ENCODE data around the gene HBB. TPM values are rescaled to one million over a fixed set of nuclear protein-coding genes. Genes with fewer than 3 reads are reported as not detected.

HBB gene
- polyA plus RNA-seq, 3 donors from 2014 or later = 155 to 747 (median 736) TPM

DNA sequence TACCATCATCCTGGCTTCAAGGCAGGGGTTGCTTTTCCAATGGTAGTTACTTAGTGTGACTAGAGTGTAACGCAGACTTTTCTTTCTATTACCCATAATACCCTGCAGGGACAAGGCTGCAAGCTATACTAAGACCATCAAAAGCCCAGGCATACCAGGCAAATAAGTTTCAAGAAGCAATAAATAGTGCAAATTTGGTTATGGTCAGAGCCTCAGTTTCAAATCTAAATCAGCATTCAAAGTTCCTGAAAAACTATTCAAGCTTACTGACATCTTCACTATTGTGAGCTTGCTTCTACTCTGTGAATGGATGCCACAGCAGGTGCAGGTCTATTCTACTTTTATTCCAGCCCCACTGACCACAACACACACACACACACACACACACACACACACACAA lies 2.5 kb upstream of the HBB start:
- Mint-ChIP-seq H3K4me3 (no peak overlapping the region), H3K36me3 (no peaks in the 10 kb centered on the region), H3K27me3 (ENCODE audit: low read depth in 3 of 3) (no peaks in the 10 kb centered on the region), H3K9me3 (peaks cover 0 to 2% (median 0%) of the 10 kb centered on the region in 6 donors), H3K27ac (no peak overlapping the region), H3K4me1 (peaks cover 0 to under 1% of the 10 kb centered on the region in 2 donors)
- DNase-seq = no peak

DNA sequence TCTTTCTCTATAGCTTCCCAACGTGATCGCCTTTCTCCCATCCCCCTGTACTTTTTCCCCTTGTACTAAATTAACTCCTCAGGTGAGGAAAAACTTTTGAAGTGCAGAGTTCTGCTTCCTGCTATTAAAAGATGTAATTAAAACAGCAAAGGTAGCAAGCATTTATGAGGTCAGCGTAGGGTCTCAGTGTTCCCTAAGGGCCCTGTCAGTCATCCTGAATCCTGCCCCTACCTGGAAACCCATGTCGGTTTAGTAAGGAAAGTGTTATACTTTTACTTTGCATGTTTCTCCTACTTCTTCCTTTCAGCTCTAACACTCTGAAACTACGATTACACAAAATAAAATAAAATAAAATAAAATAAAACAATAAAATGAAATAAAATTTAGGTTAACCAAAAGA lies 1.3 kb upstream of the HBB start:
- Mint-ChIP-seq H3K27me3 (ENCODE audit: low read depth in 3 of 3) (no peaks in the 10 kb centered on the region), H3K4me3 (no peak overlapping the region), H3K9me3 (peaks cover 0 to 2% (median 0%) of the 10 kb centered on the region in 6 donors), H3K27ac (no peak overlapping the region), H3K36me3 (no peaks in the 10 kb centered on the region), H3K4me1 (no peaks in the 10 kb centered on the region)
- DNase-seq = no peak

DNA sequence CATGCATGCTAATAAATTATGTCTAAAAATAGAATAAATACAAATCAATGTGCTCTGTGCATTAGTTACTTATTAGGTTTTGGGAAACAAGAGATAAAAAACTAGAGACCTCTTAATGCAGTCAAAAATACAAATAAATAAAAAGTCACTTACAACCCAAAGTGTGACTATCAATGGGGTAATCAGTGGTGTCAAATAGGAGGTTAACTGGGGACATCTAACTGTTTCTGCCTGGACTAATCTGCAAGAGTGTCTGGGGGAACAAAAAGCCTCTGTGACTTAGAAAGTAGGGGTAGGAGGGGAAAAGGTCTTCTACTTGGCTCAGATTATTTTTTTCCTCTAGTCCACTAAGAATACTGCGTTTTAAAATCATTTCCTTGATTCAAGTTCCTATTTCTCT lies 810 bp upstream of the HBB start:
- Mint-ChIP-seq H3K4me1 (no peaks in the 10 kb centered on the region), H3K9me3 (peaks cover 0 to 2% (median 0%) of the 10 kb centered on the region in 6 donors), H3K4me3 (no peak overlapping the region), H3K27me3 (ENCODE audit: low read depth in 3 of 3) (no peaks in the 10 kb centered on the region), H3K27ac (no peak overlapping the region), H3K36me3 (no peaks in the 10 kb centered on the region)
- no peak for DNase-seq

DNA sequence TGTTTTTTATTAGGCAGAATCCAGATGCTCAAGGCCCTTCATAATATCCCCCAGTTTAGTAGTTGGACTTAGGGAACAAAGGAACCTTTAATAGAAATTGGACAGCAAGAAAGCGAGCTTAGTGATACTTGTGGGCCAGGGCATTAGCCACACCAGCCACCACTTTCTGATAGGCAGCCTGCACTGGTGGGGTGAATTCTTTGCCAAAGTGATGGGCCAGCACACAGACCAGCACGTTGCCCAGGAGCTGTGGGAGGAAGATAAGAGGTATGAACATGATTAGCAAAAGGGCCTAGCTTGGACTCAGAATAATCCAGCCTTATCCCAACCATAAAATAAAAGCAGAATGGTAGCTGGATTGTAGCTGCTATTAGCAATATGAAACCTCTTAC lies 1.4 kb downstream of the HBB start:
- DNase-seq = no peak
- Mint-ChIP-seq H3K27ac (no peak overlapping the region), H3K9me3 (peaks cover 0 to 6% (median 1%) of the 10 kb centered on the region in 6 donors), H3K4me1 (no peaks in the 10 kb centered on the region), H3K4me3 (no peak overlapping the region), H3K27me3 (ENCODE audit: low read depth in 3 of 3) (peaks cover 0 to 2% (median 0%) of the 10 kb centered on the region in 3 donors), H3K36me3 (no peaks in the 10 kb centered on the region)

DNA sequence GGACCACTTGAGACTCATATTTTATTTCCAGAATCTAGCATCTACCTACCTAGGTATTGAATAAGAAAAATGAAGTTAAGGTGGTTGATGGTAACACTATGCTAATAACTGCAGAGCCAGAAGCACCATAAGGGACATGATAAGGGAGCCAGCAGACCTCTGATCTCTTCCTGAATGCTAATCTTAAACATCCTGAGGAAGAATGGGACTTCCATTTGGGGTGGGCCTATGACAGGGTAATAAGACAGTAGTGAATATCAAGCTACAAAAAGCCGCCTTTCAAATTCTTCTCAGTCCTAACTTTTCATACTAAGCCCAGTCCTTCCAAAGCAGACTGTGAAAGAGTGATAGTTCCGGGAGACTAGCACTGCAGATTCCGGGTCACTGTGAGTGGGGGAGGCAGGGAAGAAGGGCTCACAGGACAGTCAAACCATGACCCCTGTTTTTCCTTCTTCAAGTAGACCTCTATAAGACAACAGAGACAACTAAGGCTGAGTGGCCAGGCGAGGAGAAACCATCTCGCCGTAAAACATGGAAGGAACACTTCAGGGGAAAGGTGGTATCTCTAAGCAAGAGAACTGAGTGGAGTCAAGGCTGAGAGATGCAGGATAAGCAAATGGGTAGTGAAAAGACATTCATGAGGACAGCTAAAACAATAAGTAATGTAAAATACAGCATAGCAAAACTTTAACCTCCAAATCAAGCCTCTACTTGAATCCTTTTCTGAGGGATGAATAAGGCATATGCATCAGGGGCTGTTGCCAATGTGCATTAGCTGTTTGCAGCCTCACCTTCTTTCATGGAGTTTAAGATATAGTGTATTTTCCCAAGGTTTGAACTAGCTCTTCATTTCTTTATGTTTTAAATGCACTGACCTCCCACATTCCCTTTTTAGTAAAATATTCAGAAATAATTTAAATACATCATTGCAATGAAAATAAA lies 2.1 kb downstream of the HBB start:
- Mint-ChIP-seq H3K36me3 (no peaks in the 10 kb centered on the region), H3K27me3 (ENCODE audit: low read depth in 3 of 3) (peaks cover 0 to 2% (median 0%) of the 10 kb centered on the region in 3 donors), H3K9me3 (peaks cover 0 to 6% (median 1%) of the 10 kb centered on the region in 6 donors), H3K4me1 (no peaks in the 10 kb centered on the region), H3K4me3 (no peak overlapping the region), H3K27ac (no peak overlapping the region)
- no peak for DNase-seq

DNA sequence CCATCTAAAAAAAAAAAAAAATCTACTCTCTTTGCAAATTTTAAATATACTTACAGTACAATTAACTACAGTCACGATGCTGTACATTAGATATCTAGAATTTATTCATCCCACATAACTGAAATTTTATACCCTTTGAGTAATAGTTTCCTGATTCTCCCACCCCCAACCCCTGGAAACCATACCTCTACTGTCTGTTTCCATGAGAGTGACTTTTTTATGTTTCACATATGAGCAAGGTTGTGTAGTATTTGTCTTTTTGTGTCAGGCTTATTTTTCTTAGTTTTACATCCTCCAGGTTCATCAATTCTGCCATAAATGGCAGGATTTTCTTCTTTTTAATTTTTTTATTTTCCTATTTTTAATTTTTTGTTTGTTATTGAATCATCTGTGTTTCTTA lies 3.2 kb downstream of the HBB start:
- Mint-ChIP-seq H3K4me1 (no peaks in the 10 kb centered on the region), H3K4me3 (no peak overlapping the region), H3K27me3 (ENCODE audit: low read depth in 3 of 3) (peaks cover 0 to 2% (median 0%) of the 10 kb centered on the region in 3 donors), H3K27ac (no peak overlapping the region), H3K36me3 (no peaks in the 10 kb centered on the region), H3K9me3 (peaks cover 0 to 10% (median 4%) of the 10 kb centered on the region in 6 donors)
- no peak for DNase-seq

DNA sequence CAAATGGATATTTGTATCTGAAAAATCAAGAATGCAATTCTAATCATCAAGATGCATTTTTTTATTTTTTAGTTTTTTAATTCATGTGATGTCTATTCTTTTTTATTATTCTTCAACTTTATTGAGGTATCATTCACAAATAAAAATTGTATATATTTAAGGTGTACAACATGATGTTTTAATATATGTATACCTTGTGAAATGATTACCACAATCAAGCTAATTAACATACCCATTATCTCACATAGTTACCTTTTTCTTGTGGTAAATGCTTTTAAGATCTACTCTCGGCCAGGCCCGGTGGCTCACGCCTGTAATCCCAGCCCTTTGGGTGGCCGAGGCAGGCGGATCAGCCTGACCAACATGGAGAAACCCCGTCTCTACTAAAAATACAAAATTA lies 3.7 kb downstream of the HBB start:
- H3K9me3 Mint-ChIP-seq = peaks cover 0 to 10% (median 5%) of the 10 kb centered on the region in 6 donors
- H3K27me3 Mint-ChIP-seq (ENCODE audit: low read depth in 3 of 3) = peaks cover 0 to 2% (median 0%) of the 10 kb centered on the region in 3 donors
- H3K4me3 Mint-ChIP-seq = no peak overlapping the region
- H3K4me1 Mint-ChIP-seq = no peaks in the 10 kb centered on the region
- H3K27ac Mint-ChIP-seq = no peak overlapping the region
- DNase-seq = no peak
- H3K36me3 Mint-ChIP-seq = no peaks in the 10 kb centered on the region

DNA sequence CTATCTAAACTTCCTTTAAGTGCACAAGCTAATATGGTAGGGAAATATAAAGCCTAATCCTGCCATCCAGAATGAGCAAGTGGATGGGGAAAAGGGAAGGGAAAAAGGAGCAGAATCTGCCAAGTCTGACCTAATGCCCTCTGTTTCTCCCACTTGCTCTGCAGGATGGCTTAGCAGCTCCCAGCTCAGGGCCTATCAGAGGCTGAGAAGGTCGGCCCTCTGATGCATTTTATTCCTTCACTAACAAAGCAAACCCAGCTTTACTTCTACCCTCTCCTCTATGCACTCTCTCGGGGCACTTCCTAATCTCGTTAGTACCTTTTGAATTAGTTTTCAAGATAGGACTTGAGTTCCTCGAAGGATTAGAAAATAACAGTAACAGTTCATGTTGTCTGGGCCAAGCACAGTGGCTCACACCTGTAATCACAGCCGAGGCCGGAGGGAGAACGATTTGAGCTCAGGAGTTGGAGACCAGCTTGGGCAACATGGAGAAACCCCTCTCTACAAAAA lies 16.4 kb downstream of the HBB start:
- Mint-ChIP-seq H3K4me1 (no peaks in the 10 kb centered on the region), H3K36me3 (no peaks in the 10 kb centered on the region), H3K9me3 (peaks cover 0 to 8% (median 0%) of the 10 kb centered on the region in 6 donors), H3K27me3 (ENCODE audit: low read depth in 3 of 3) (peaks cover 0 to 2% (median 0%) of the 10 kb centered on the region in 3 donors), H3K4me3 (no peak overlapping the region), H3K27ac (no peak overlapping the region)
- no peak for DNase-seq

DNA sequence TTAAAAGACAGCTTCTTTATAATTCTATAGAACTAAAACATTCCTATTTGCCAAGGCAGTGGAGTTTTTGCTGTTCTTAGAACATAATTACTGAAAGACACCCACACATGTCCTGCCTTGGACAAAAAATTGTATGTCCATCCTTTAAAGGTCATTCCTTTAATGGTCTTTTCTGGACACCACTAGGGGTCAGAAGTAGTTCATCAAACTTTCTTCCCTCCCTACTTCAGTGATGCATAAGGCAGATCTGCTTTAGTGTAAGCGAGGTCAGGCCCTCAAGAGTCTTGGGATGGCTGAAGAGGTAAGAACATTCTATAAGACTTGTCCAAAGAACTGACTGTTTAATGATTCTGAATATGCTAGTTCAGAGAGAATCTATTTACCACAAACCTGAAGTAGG lies 22.1 kb downstream of the HBB start:
- H3K27me3 Mint-ChIP-seq (ENCODE audit: low read depth in 3 of 3) = peaks cover 0 to 2% (median 1%) of the 10 kb centered on the region in 3 donors
- no peak overlapping the region for H3K27ac Mint-ChIP-seq
- H3K4me3 Mint-ChIP-seq = no peak overlapping the region
- H3K36me3 Mint-ChIP-seq = no peaks in the 10 kb centered on the region
- no peak for DNase-seq
- H3K9me3 Mint-ChIP-seq = peaks cover 0 to 2% (median 0%) of the 10 kb centered on the region in 6 donors
- H3K4me1 Mint-ChIP-seq = no peaks in the 10 kb centered on the region

DNA sequence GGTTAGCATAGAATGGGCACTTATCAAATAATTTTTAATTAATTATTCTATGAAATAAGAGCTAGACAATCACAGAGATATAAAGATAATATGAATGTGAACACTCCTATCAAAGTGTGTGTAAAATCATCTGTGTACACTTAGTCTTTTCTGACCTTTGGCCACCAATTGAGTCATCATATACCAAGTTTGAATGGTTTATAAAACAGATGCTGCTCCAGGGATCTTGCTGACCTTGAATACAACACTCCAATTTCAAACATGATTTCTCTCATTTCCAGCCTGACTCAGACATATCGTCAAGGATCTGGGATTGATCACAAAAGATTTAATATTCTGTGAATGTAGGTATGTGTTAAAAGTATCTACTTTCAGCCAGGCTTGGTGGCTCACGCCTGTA lies 23.5 kb downstream of the HBB start:
- no peak for DNase-seq
- Mint-ChIP-seq H3K36me3 (no peaks in the 10 kb centered on the region), H3K4me1 (no peaks in the 10 kb centered on the region), H3K27ac (no peak overlapping the region), H3K9me3 (peaks cover 0 to 2% (median 0%) of the 10 kb centered on the region in 6 donors), H3K27me3 (ENCODE audit: low read depth in 3 of 3) (peaks cover 0 to 3% (median 2%) of the 10 kb centered on the region in 3 donors), H3K4me3 (no peak overlapping the region)

DNA sequence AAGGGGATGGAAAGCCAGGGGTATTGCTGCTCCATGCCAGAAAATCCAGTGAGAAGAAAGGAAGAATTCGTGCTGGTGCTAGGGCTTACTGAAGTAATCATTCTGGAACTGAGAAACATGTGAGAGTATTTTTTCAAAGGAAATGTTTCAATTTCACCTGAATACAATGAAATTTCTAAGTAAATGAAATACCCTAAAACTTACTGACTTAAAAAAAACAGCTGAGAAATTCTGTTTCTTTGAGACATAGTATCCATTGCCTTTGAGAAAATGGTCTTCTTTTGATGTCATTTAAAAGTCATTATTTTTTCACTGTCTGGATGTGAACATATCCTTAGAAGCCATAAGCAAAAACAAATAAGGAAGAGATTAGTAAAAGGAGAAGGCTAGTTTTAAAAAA lies 26.3 kb downstream of the HBB start, which contains the start of gene OR51V1:
OR51V1 (minus strand) TSS at position 101 of the 400 bp plus-strand sequence; CDS start at position 101, 0 bp downstream.
- Mint-ChIP-seq H3K27ac (no peak within 1 kb of the TSS), H3K4me3 (no peak within 1 kb of the TSS), H3K27me3 (ENCODE audit: low read depth in 3 of 3) (peaks cover 0 to 3% (median 2%) of the 10 kb centered on the region in 3 donors), H3K4me1 (no peaks in the 10 kb centered on the region), H3K9me3 (peaks cover 0 to 2% (median 0%) of the 10 kb centered on the region in 6 donors), H3K36me3 (no peaks in the 10 kb centered on the region)
- DNase-seq = no peak

DNA sequence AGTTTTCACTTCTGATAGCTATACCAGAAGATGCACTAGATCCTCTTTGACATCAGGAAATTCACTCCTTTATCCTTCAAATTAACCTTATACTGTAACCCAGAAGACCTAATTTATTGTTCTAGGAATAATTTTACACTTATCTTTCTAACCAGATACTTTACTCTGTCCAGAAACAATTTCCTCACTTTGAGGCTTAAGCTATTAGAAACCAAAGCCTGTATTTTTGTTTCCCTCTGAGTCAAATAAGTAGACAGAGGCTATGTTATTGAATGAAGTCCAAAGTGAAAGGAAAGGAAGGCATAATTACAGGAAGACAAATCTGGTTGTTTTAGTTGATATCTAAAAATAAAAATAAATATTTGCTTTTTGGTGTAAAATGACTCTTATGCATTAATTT lies 28.6 kb downstream of the HBB start:
- DNase-seq = no peak
- Mint-ChIP-seq H3K4me3 (no peak overlapping the region), H3K27me3 (ENCODE audit: low read depth in 3 of 3) (peaks cover 0 to 3% (median 2%) of the 10 kb centered on the region in 3 donors), H3K36me3 (no peaks in the 10 kb centered on the region), H3K4me1 (no peaks in the 10 kb centered on the region), H3K9me3 (peaks cover 0 to 2% (median 0%) of the 10 kb centered on the region in 6 donors), H3K27ac (no peak overlapping the region)

DNA sequence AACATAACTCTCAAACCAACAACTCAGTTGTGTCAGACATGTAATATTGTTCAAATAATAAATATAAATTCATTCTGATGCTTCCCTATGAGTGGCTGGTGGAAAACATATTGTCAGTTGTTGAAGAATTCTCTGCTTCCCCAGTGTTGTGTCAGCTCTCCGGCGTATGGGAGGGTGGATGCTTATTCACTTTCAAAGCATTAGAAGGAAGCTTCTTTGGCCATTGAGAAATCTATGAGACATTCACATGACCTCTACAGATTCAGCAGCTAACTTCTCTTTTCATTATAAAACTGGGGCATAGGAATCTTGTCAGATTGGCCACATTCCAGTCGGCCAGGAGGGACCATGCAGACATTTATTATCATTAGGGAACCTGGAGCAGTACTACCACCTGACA lies 29.3 kb downstream of the HBB start:
- H3K27me3 Mint-ChIP-seq (ENCODE audit: low read depth in 3 of 3) = peaks cover 0 to 3% (median 2%) of the 10 kb centered on the region in 3 donors
- H3K9me3 Mint-ChIP-seq = peaks cover 0 to 5% (median under 1%) of the 10 kb centered on the region in 6 donors
- no peaks in the 10 kb centered on the region for H3K36me3 Mint-ChIP-seq
- no peak overlapping the region for H3K27ac Mint-ChIP-seq
- H3K4me1 Mint-ChIP-seq = no peaks in the 10 kb centered on the region
- DNase-seq = no peak
- no peak overlapping the region for H3K4me3 Mint-ChIP-seq

DNA sequence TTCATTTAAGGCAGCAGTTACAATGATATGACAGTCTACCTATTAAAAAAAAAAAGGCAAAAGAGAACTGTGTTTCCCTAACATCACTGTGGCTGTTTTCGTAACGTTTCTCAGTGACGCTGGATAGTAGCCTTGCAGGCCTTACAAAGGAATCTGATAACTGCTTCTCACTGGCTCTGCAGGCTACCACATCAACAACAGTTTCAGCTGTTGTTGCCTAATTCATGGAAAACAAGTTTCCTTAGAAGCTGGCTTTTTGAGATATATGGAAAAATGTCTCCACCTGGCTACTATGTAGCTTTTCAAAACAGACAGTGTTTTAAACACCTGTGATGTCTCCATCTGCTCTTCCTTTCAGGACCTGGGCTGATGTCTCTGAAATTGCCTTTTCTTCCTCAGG lies 30.1 kb downstream of the HBB start:
- H3K9me3 Mint-ChIP-seq = peaks cover 0 to 5% (median 0%) of the 10 kb centered on the region in 6 donors
- H3K27ac Mint-ChIP-seq = no peak overlapping the region
- H3K27me3 Mint-ChIP-seq (ENCODE audit: low read depth in 3 of 3) = peaks cover 0 to 1% (median 0%) of the 10 kb centered on the region in 3 donors
- H3K36me3 Mint-ChIP-seq = no peaks in the 10 kb centered on the region
- H3K4me3 Mint-ChIP-seq = no peak overlapping the region
- DNase-seq = no peak
- H3K4me1 Mint-ChIP-seq = no peaks in the 10 kb centered on the region

Measured in immature natural killer cell (primary cell).